Right lobe of liver (tissue), 6 donors: ENCODE data around the gene PASK. TPM values are rescaled to one million over a fixed set of nuclear protein-coding genes. Genes with fewer than 3 reads are reported as not detected.

Experiments used
- ATAC-seq, 4 donors: fragments of 200-7000 bp; cut with Tn5 transposase; one replicate each; pipeline ENCODE4 v1.9.1; 2020; ENCODE audit warnings: mild to moderate bottlenecking in 4 of 4, moderate library complexity in 4 of 4
- DNase-seq, 3 donors: peaks; one replicate each; pipeline ENCODE4 v3.0.0-alpha.2; 2020
- H3K27ac ChIP-seq, 3 donors: fragments of 200-600 bp; one replicate each; pipeline ENCODE4 v1.8.0; 2022
- H3K27me3 ChIP-seq, 2 donors: fragments of 200-600 bp; one replicate each; pipeline ENCODE4 v1.8.0; 2022
- H3K36me3 ChIP-seq, 4 donors: fragments of 200-600 bp; sonication (generic) in 1 of 4; one replicate each; pipeline versions ENCODE4 v1.5.1 to v1.8.0; 2017 to 2022; ENCODE audit warnings: control low read depth in 1 of 4
- H3K4me1 ChIP-seq, 4 donors: fragments of 200-600 bp; sonication (generic) in 1 of 4; one replicate each; pipeline versions ENCODE4 v1.5.1 to v1.8.0; 2017 to 2022; ENCODE audit warnings: control low read depth in 1 of 4
- H3K4me3 ChIP-seq, 3 donors: fragments of 200-600 bp; one replicate each; pipeline ENCODE4 v1.8.0; 2022
- H3K9me3 ChIP-seq, 4 donors: fragments of 200-600 bp; sonication (generic) in 1 of 4; one replicate each; pipeline versions ENCODE4 v1.5.1 to v1.8.0; 2017 to 2022; ENCODE audit warnings: control low read depth in 1 of 4
- POLR2A ChIP-seq: fragments of 450-650 bp; IDR thresholded peaks from one replicate; pipeline ENCODE4 v1.6.1; 2017; ENCODE audit warnings: antibody characterized with exemption, mild to moderate bottlenecking
- WGBS: methylation state at CpG from one replicate; pipeline ENCODE4 v1.1.6; 2018; ENCODE audit warnings: low coverage, low lambda C conversion rate; ENCODE audit not compliant: insufficient coverage; ENCODE audit errors: missing lambda C conversion rate; 5-methylcytosine and 5-hydroxymethylcytosine counted together
- intact Hi-C, 2 donors: fragments of 100-400 bp; cut with DNase I; formaldehyde crosslinking; loops; one replicate each; pipeline versions ENCODE4 v1.11.2 to v1.14.1; 2022
- total RNA-seq, 6 experiments: library from RNA; depleted of rRNA in 2 of 6; stranded (reverse); fragments of >200 nt in 2 of 6; fragmentation: NEBNext Ultra II Directional in 3 of 6; extraction: Animal tissue kit (Norgen Biotek cat#: 25700) in 3 of 6; gene quantifications; one replicate each; pipeline versions ENCODE4 v1.1.0 to v1.2.4, GENCODE V29; 2016 to 2023
- TF ChIP-seq, protein P1 (sequence below), 4 donors: fragments of 200-600 bp in 3 of 4; fragments of 450-650 bp in 1 of 4; IDR thresholded peaks; one replicate each; pipeline versions ENCODE4 v1.5.1 to v1.8.0; 2016 to 2022; ENCODE audit warnings: antibody characterized with exemption in 4 of 4, mild to moderate bottlenecking in 2 of 4
- donor health status: DM: no; HTN: yes; CAD: no.
- donor health status: DM: no; HTN: no; CAD: no.
- donor health status: DM: no; HTN: no; CAD: no.
- donor health status: DM: no; HTN: yes; CAD: no.
- donor health status: DM: no; HTN: yes; CAD: no.

The PASK gene
- total RNA-seq, 6 experiments from 2014 or later: 2.0 to 4.2 (median 3.4) TPM

DNA sequence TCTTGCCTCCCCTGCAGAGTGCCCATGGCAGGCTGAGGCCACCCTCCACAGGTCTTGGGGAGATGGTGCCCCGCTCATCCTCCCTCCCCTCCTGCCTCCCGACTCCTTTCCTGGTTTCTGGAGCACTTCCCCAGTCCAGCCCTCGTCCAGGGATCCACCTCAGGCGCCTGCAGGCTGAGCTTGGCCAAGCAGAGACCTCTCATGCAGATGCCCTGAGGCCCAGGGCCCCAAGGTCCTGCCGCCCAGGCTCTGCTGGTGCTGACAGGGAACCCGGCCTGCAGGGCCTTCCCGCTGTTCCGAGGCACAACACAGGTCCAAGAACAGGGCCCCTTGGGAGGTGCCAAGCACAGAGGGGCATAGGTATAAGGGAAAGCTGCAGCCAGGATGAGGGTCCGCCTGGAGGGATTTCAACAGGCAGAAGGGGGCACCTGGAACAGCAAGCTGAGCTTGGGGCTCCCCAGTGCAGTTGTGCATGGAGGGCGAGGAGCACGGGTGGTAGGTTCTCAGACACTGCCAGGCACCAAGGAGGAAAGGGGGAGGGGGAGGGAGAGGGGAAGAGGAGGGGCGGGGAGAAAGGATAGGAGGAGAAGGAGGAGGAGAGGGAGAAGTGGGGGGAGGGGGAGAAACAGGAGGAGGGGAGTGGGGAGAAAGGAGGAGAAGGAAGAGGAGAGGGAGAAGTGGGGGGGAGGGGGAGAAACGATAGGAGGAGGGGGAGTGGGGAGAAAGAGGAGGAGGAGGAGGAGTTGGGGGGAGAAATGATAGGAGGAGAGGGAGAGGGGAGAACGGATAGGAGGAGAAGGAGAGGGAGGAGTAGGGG, 38.0 kb upstream of the PASK start:
- Histone ChIP-seq H3K36me3 (peaks cover 0 to 8% (median 0%) of the 10 kb centered on the region in 4 donors), H3K27ac (no peak overlapping the region), H3K9me3 (no peaks in the 10 kb centered on the region), H3K4me1 (no peaks in the 10 kb centered on the region), H3K27me3 (no peaks in the 10 kb centered on the region), H3K4me3 (no peak overlapping the region)
- intact Hi-C loops: no loop called here
- 60% methylated on average over 13 of the region's 14 CpGs for WGBS
- no peak for TF ChIP-seq POLR2A
- TF ChIP-seq, protein P1, sequence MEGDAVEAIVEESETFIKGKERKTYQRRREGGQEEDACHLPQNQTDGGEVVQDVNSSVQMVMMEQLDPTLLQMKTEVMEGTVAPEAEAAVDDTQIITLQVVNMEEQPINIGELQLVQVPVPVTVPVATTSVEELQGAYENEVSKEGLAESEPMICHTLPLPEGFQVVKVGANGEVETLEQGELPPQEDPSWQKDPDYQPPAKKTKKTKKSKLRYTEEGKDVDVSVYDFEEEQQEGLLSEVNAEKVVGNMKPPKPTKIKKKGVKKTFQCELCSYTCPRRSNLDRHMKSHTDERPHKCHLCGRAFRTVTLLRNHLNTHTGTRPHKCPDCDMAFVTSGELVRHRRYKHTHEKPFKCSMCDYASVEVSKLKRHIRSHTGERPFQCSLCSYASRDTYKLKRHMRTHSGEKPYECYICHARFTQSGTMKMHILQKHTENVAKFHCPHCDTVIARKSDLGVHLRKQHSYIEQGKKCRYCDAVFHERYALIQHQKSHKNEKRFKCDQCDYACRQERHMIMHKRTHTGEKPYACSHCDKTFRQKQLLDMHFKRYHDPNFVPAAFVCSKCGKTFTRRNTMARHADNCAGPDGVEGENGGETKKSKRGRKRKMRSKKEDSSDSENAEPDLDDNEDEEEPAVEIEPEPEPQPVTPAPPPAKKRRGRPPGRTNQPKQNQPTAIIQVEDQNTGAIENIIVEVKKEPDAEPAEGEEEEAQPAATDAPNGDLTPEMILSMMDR (IDR thresholded peaks at IDR 0.05): no peak
- DNase-seq (no peak), ATAC-seq (no peak)

DNA sequence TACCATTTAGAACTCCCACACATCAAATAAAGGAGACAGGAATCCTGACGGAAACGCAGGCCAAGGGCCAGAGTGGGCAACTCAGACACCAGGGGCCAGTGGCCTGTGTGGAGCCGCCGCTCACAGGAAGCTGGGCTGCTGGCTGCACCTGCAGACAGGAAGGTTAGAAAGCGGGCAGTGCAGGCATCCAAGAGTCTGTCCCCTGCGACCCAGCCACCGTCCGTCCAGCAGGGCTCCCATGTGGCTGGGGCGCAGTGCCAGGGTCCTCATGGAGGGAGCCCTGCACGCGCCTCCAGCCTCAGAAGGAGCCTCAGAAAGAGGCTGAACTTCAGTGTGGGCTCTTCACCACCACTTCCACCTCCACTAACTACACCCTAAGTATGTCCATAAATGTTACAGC, 36.7 kb upstream of the PASK start:
- Histone ChIP-seq H3K4me1 (no peaks in the 10 kb centered on the region), H3K9me3 (no peaks in the 10 kb centered on the region), H3K4me3 (no peak overlapping the region), H3K36me3 (peaks cover 0 to 8% (median 0%) of the 10 kb centered on the region in 4 donors), H3K27me3 (no peaks in the 10 kb centered on the region), H3K27ac (no peak overlapping the region)
- ATAC-seq: peak in 1 of 4 donors; percentile 15
- WGBS: 64% methylated on average over 3 of the region's 11 CpGs
- intact Hi-C loops: no loop called here
- no peak for DNase-seq
- TF ChIP-seq, protein P1 (IDR thresholded peaks at IDR 0.05): no peak
- no peak for TF ChIP-seq POLR2A

DNA sequence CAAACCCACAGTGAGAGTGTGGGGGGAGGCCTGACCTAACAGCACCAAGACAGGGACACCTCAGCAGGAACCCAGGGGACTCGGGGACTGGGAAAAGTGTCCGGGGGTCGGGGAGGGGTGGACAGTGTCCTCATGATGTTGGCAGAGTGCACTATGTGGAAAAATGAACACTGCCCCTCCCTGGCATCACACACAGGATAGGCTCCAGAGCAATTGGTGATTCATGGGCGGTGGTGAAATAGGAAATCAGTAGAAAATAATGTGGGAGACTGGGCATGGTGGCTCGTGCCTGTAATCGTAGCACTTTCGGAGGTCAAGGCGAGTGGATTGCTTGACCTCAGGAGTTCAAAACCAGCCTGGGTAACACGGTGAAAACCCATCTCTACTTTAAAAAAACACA, 35.6 kb upstream of the PASK start:
- TF ChIP-seq POLR2A: no peak
- TF ChIP-seq, protein P1 (IDR thresholded peaks at IDR 0.05): no peak
- no peaks in the 10 kb centered on the region for H3K4me1 ChIP-seq
- no peaks in the 10 kb centered on the region for H3K9me3 ChIP-seq
- intact Hi-C loops: no loop called here
- H3K27me3 ChIP-seq: no peaks in the 10 kb centered on the region
- peaks cover 0 to 8% (median 0%) of the 10 kb centered on the region in 4 donors for H3K36me3 ChIP-seq
- 54% methylated on average over 5 of the region's 9 CpGs for WGBS
- H3K27ac ChIP-seq: no peak overlapping the region
- no peak overlapping the region for H3K4me3 ChIP-seq
- DNase-seq: no peak
- ATAC-seq: no peak

DNA sequence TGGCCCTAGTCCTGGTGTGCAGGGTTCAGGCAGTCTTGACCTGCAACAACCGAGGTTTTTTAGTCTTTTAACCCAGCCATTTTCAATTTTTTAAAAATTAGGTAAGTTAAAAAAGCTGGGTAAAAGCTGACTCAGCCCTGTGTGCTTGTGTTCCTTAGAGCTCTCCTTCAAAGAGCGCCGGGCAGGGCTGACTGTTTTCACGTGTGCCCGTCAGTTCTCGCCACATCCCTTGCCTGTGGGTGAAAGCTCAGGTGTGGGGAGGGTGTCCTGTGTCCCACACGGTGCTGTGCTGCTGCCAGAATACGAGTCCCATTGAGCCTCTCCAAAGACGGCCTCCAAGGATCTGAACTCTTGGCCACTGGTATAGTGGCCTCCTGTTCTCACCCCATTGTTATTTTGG, 33.9 kb upstream of the PASK start:
- H3K27me3 ChIP-seq: no peaks in the 10 kb centered on the region
- no peak overlapping the region for H3K27ac ChIP-seq
- DNase-seq (no peak), ATAC-seq (no peak)
- 89% methylated on average over 8 of the region's 9 CpGs for WGBS
- H3K36me3 ChIP-seq: peaks cover 0 to 11% (median 0%) of the 10 kb centered on the region in 4 donors
- H3K9me3 ChIP-seq: no peaks in the 10 kb centered on the region
- H3K4me3 ChIP-seq: no peak overlapping the region
- intact Hi-C loops: no loop called here
- TF ChIP-seq, protein P1 (IDR thresholded peaks at IDR 0.05): no peak
- no peak for TF ChIP-seq POLR2A
- no peaks in the 10 kb centered on the region for H3K4me1 ChIP-seq
